D721Med (cell line): ENCODE results near the gene GALNT1.

Source experiments
- DNase-seq: peaks from one replicate; pipeline ENCODE4 v3.0.0; 2011; ENCODE audit warnings: low spot score; ENCODE audit not compliant: insufficient read length
- FAIRE-seq: peaks from 2 replicates; lab custom pipeline; 2011; peaks lifted over from hg19 to GRCh38; lab: Jason Lieb, UNC
- CTCF ChIP-seq: IDR thresholded peaks from 2 replicates; pipeline ENCODE4 v1.5.1; 2012; ENCODE audit warnings: mild to moderate bottlenecking, control low read depth; ENCODE audit not compliant: insufficient read depth; ENCODE audit errors: missing control alignments

Gene GALNT1

GRCh38 chr18:35711227-35711626 is 129.7 kb downstream of the GALNT1 start:
- FAIRE-seq = no peak
- TF ChIP-seq CTCF = no peak
- DNase-seq = no peak

- FAIRE-seq = no peak
- no peak for DNase-seq
- no peak for TF ChIP-seq CTCF
Observed at GRCh38 chr18:35713545-35713944, 132.0 kb downstream of the GALNT1 start.

- no peak for FAIRE-seq
- no peak for DNase-seq
- TF ChIP-seq CTCF = no peak
Observed at GRCh38 chr18:35714539-35714938, 133.0 kb downstream of the GALNT1 start.

- FAIRE-seq (no peak), DNase-seq (no peak)
- TF ChIP-seq CTCF = no peak
Observed at GRCh38 chr18:35715139-35715538, 133.6 kb downstream of the GALNT1 start.

- DNase-seq (no peak), FAIRE-seq (no peak)
- TF ChIP-seq CTCF = no peak
Observed at GRCh38 chr18:35716169-35716831, 134.8 kb downstream of the GALNT1 start.

GRCh38 chr18:35717182-35717581 is 135.6 kb downstream of the GALNT1 start:
- peak; percentile 73 for FAIRE-seq
- DNase-seq = no peak
- TF ChIP-seq CTCF = no peak

- no peak for TF ChIP-seq CTCF
- DNase-seq (no peak), FAIRE-seq (no peak)
Observed at GRCh38 chr18:35721431-35722081, 140.0 kb downstream of the GALNT1 start.
